Mononuclear cell (primary cell): ENCODE measurements around the gene RNU6-9. TPM values are rescaled to one million over a fixed set of nuclear protein-coding genes. Genes with fewer than 3 reads are reported as not detected.
"Not testable (repeated sequence)": the region's sequence is repeated elsewhere in the genome, so short reads cannot be mapped to it uniquely, and the experiment has no call there.

Experiments used
- H3K27me3 ChIP-seq: 2 replicates; pipeline ENCODE4 v1.6.0; 2011; ENCODE audit warnings: low read length, control low read depth; ENCODE audit not compliant: insufficient read depth
- H3K4me1 ChIP-seq: 2 replicates; pipeline ENCODE4 v1.5.1; 2011; ENCODE audit warnings: mild to moderate bottlenecking, low read length, control low read depth; ENCODE audit not compliant: insufficient read depth
- H3K4me3 ChIP-seq: 2 replicates; pipeline ENCODE4 v1.5.1; 2011; ENCODE audit warnings: mild to moderate bottlenecking, low read length, moderate library complexity
- H3K9me3 ChIP-seq: 2 replicates; pipeline ENCODE4 v1.5.1; 2011; ENCODE audit warnings: low read depth, mild to moderate bottlenecking, control low read depth, low read length
- total RNA-seq: library from RNA; depleted of rRNA; stranded (reverse); fragments of >200 nt; gene quantifications from one replicate; pipeline ENCODE4 v1.2.3, GENCODE V29; 2012

Gene RNU6-9
- total RNA-seq, 1 donor: not detected

DNA sequence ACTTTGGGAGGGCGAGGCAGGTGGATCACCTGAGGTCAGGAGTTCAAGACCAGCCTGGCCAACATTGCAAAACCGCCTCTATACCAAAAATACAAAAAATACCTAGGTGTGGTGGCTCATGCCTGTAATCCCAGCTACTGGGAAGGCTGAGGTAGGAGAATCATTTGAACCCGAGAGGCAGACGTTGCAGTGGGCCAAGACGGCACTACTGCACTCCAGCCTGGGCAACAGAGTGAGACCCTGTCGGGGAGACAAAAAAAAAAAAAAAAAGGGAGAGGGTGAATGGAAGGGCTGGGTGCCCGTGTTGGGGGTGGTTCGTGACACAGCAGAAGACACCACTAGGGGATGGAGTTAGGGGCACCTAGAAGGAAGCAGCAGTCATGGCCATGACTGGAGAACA lies 23.0 kb upstream of the RNU6-9 start:
- Histone ChIP-seq H3K27me3 (no peaks in the 10 kb centered on the region), H3K9me3 (no peaks in the 10 kb centered on the region), H3K4me1 (peaks cover 6% of the 10 kb centered on the region), H3K4me3 (no peak overlapping the region)

DNA sequence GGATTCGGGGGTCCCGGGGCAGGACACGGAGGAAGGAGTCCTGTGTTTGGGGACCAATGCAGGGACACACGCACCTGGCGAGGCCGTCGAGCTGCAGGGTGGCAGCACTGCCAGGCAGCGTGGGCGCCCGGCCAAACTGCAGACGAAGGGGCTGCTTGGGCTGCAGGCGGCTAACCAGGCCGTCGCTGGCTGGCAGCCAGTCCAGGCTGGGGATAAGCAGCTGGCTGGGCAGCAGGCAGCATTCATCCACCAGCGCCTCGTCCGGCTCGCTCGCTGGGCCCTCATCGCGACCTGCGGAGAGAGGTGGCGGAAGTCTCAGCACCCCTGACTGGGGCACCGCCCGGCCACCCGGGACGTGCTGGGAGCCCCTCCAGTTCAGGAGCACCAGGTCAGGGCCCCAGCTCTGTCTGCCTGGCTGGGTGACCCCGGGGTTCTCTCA lies 22.3 kb upstream of the RNU6-9 start:
- H3K4me1 ChIP-seq: peaks cover 6% of the 10 kb centered on the region
- H3K4me3 ChIP-seq: no peak overlapping the region
- no peaks in the 10 kb centered on the region for H3K9me3 ChIP-seq
- no peaks in the 10 kb centered on the region for H3K27me3 ChIP-seq

DNA sequence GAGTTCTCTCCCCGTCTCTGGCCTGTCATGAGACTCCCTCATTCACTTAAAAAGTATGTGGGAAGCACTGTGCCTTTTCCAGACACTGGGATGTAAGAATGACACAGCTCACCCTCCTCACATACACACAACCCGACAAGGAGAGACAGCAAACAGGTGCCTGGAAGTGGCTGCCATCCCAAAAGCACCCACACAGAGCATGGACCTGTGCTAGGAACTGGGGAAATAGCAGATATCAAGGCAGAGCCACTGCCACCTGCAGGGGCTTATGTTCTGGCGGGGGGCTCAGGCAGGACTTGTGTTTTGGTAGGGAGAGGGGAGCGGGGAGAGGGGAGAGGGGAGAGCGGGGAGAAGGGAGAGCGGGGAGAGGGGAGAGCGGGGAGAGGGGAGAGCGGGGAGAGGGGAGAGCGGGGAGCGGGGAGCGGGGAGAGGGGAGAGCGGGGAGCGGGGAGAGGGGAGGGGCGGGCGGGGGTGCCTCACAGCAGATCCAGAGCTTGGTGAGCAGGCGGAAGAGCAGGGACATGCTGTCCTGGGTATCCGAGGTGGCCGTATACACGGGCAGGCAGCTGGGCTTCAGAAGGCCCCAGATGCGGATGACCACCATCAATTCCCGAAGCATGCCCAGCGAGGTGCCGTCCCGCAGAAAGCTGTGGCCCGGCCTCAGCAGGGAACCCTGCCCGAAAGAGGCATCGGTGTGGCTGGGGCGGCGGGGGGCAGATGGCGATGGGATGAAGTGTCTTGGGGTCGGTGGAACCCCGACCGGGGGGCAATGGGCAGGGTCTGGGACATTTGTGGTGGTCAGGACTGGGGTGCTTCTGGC lies 21.6 kb upstream of the RNU6-9 start:
- H3K9me3 ChIP-seq: no peaks in the 10 kb centered on the region
- peaks cover 6% of the 10 kb centered on the region for H3K4me1 ChIP-seq
- H3K27me3 ChIP-seq: no peaks in the 10 kb centered on the region
- no peak overlapping the region for H3K4me3 ChIP-seq

DNA sequence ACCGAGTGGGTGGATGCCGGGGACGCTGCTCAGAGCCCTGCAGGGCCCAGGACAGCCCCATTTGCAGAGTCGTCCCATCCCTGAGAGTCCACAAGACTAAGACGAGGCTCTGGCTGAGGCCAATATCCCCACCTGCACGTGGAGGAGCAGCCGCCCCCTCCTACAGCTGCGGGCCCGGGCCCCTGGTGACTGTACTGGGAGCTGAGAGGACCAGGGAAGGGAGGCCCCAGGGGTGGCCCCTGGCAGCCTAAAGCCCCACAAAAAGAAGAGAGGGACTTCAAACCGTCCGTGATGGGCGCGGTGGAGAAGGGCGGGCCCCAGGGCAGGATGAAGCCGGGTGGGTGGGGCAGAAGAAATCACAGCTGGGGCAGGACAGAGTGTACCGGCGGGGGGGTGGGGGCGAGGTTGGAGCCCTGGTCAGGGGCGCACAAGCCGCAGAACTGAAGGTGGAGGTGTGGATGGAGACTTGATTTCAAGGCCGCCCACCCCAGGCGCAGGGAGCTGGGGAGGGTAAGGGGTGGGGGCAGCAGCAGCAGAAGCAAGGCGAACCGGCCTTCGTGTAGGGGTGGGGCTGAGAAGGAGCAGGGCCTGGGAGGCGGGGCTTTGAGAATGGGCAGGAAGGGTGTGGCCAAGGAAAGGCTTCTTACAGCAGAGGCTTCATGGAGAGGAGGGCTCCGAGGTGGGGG lies 20.9 kb upstream of the RNU6-9 start:
- no peaks in the 10 kb centered on the region for H3K27me3 ChIP-seq
- H3K9me3 ChIP-seq: no peaks in the 10 kb centered on the region
- H3K4me3 ChIP-seq: no peak overlapping the region
- peaks cover 6% of the 10 kb centered on the region for H3K4me1 ChIP-seq

DNA sequence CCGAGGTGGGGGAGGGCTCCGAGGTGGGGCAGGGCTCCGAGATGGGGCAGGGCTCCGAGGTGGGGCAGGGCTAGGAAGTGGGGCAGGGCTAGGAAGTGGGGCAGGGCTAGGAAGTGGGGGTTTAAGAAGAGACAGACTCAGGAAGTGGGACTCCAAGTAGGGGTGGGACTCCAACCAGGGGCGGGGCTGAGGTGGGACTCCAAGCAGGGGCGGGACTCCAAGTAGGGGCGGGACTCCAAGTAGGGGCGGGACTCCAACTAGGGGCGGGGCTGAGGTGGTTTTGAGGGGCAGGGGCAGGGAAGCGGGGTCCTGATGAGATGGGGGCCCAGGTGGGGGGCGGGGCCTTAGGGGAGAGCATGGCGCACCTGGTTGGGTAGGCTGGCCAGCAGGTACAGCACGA lies 20.2 kb upstream of the RNU6-9 start:
- Histone ChIP-seq H3K9me3 (no peaks in the 10 kb centered on the region), H3K4me1 (peaks cover 6% of the 10 kb centered on the region), H3K4me3 (no peak overlapping the region), H3K27me3 (no peaks in the 10 kb centered on the region)

DNA sequence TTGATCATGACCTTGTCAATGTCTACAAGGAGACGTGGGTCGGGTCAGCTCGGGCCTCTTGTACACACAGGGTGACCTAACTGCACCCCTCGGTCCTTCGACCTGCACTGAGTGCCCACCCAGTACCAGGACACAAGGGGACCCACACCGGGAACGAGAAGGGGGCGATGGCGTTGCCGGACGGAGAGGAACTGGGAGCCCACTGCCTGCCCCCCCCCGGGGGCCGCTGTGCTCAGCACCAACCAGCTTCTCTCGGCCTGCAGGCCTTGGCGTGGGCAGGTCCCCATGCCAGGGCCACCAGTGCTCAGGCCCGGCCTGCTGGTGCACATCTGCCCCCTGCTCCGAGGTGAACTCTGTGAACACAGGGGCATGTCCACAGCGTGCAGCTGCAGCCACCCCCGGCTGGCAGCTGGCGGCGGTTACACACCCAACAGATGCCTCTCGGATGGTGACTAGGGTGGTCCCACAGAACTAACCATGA lies 19.7 kb upstream of the RNU6-9 start:
- Histone ChIP-seq H3K4me3 (no peak overlapping the region), H3K9me3 (no peaks in the 10 kb centered on the region), H3K27me3 (no peaks in the 10 kb centered on the region), H3K4me1 (peaks cover 6% of the 10 kb centered on the region)

DNA sequence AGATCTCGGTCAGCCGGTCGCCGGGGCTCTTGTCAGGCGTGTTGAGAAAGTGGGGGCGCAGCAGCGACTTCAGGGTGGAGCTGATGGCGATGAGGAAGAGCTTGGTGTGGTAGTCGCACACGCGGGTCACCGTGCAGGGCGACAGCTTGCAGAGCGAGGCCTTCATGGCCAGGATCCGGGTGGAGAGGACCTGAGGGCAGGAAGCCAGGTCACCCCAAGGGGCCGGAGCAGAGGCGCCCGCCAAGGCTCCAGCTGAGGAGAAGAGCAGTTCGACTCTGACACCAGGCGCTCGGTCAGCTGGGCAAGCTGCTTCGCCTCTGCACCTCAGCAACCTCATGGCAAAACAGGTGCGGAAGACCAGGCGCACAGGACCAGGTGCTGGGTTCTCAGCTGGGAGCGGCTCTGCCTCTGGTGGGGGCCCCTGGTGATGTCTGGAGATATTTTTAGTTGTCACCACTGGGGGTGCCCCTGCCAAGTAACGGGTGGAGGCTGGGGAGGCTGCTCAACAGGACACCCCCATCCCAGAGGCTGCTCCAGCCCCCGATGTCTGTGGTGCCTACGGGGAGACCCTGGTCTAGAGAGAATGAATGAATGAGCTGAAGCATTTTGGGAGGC lies 17.9 kb upstream of the RNU6-9 start:
- H3K4me1 ChIP-seq: peaks cover 6% of the 10 kb centered on the region
- H3K27me3 ChIP-seq: no peaks in the 10 kb centered on the region
- no peak overlapping the region for H3K4me3 ChIP-seq
- no peaks in the 10 kb centered on the region for H3K9me3 ChIP-seq

DNA sequence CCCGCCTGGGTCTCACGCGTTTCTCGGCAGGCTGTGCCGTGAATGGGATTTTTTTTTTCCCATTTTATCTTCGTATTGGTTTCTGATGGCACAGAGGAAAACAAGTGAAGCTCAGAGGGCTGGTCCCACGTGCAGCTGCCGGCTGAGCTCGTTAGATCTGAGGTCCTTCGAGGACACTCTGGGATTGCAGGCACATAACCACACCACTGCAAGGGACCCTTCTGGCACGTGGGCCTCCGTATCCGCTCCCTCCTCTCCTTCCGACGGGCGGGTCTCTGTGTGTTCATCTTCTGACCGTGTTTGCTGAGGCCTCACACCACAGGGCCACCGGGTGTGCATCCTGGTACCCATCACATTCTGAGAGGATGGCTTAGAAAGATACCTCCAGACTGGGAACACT lies 17.2 kb upstream of the RNU6-9 start:
- Histone ChIP-seq H3K9me3 (no peaks in the 10 kb centered on the region), H3K27me3 (no peaks in the 10 kb centered on the region), H3K4me1 (peaks cover 6% of the 10 kb centered on the region), H3K4me3 (no peak overlapping the region)

DNA sequence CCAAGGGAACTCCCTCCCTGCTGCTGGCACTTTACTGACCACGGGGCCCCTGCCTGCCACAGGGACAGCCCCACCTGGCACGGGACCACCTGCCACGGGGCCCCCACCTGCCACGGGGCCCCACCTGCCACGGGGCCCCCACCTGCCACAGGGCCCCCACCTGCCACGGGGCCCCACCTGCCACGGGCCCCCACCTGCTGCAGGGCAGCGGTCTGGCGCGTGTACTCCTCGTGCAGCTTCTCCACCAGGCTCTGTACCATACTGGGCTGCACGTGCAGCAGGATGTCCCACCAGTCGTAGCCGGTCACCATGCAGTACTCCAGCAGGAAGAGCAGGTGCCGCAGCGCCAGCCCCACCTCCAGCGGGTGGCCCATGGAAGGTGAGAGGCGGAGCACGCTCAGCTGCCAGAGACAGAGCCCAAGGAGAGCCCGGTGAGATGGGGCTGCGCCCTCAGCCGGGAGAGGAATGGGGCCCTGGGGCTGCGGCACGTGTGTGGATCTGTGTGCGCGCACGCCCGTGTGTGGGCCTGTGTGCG lies 16.4 kb upstream of the RNU6-9 start:
- Histone ChIP-seq H3K4me1 (peaks cover 5% of the 10 kb centered on the region), H3K9me3 (no peaks in the 10 kb centered on the region), H3K27me3 (no peaks in the 10 kb centered on the region), H3K4me3 (no peak overlapping the region)

DNA sequence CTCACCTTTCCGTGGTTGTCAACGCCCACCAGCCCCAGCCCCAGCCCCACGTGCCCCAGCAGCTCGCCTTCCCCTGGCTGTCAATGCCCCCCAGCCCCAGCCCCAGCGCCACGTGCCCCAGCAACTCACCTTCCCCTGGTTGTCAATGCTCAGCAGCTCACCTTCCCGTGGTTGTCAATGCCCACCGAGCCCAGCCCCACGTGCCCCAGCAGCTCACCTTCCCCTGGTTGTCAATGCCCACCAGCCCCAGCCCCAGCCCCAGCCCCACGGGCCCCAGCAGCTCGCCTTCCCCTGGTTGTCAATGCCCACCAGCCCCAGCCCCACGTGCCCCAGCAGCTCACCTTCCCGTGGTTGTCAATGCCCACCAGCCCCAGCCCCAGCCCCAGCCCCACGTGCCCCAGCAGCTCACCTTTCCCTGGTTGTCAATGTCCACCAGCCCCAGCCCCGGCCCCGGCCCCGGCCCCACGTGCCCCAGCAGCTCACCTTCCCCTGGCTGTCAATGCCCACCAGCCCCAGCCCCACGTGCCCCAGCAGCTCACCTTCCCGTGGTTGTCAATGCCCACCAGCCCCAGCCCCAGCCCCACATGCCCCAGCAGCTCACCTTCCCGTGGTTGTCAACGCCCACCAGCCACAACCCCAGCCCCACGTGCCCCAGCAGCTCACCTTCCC lies 15.2 kb upstream of the RNU6-9 start:
- H3K4me3 ChIP-seq, H3K27me3 ChIP-seq, H3K4me1 ChIP-seq, H3K9me3 ChIP-seq: not testable (repeated sequence)

DNA sequence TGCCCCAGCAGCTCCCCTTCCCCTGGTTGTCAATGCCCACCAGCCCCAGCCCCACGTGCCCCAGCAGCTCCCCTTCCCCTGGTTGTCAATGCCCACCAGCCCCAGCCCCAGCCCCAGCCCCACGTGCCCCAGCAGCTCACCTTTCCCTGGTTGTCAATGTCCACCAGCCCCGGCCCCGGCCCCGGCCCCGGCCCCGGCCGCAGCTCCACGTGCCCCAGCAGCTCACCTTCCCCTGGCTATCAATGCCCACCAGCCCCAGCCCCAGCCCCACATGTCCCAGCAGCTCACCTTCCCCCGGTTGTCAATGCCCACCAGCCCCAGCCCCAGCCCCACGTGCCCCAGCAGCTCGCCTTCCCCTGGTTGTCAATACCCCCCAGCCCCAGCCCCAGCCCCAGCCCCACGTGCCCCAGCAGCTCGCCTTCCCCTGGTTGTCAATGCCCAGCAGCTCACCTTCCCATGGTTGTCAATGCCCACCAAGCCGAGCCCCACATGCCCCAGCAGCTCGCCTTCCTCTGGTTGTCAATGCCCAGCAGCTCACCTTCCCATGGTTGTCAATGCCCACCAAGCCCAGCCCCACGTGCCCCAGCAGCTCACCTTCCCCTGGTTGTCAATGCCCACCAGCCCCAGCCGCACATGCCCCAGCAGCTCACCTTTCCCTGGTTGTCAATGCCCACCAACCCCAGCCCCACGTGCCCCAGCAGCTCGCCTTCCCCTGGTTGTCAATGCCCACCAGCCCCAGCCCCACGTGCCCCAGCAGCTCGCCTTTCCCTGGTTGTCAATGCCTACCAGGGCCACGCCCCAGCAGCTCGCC lies 14.3 kb upstream of the RNU6-9 start:
- not testable (repeated sequence) for H3K27me3 ChIP-seq, H3K4me1 ChIP-seq, H3K4me3 ChIP-seq, H3K9me3 ChIP-seq

DNA sequence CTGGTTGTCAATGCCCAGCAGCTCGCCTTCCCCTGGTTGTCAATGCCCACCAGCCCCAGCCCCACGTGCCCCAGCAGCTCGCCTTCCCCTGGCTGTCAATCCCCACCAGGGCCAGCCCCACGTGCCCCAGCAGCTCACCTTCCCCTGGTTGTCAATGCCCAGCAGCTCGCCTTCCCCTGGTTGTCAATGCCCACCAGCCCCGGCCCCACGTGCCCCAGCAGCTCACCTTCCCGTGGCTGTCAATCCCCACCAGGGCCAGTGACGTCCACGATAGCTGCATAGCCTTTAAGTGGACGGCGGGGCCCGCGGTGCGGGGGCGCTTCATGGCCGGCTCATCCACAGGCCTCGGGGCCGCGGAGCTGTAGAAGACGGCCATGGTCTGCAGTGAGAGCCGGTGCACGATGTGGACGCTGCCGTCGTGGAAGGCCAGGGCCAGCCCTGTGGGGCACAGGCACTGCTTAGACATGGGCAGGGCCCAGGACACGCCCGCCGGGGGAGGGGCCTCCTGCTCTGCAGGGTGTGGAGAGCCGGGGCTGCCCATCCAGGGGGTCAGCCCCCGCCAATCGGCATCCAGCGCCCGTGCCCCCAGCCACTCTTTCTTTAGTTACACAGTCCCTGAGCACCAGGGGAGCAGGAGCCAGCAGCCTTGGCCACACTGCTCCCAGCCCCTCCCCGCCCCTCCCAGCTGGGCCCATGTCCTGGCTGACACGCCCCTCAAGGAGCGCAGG lies 13.4 kb upstream of the RNU6-9 start:
- Histone ChIP-seq H3K9me3 (no peaks in the 10 kb centered on the region), H3K4me3 (no peak overlapping the region), H3K4me1 (no peaks in the 10 kb centered on the region), H3K27me3 (no peaks in the 10 kb centered on the region)

DNA sequence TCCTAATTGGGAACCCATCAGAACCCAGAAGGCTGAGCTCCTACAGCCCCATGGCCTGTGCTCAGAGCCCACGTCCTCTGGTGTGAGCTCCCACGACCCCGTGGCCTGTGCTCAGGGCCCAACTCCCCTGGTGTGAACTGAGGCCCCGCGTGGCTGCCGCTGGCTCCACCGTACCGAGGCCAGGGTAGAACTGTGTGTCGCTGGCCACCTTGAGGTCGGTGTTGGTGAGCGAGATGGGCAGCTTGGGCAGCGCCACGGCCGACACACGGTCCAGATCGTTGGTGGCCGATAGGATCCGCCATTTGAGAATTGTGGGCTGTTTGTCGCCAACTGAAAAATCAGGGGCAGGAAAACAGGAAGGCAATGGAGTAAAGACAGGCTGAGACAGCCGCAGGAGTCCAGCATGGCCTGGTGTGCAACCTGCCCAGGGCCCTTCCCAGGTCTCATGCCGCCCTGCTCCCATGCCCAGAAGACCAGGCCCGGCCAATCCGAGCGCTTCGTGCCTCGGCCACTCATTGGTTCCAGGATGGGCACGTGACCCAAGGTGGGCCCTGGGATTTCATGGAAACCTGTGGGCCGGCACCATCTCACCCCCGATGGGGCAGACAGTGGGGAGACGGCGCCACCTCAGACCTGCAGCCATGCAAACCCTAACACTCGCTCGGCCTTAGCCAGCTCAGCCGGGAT lies 11.8 kb upstream of the RNU6-9 start:
- no peaks in the 10 kb centered on the region for H3K4me1 ChIP-seq
- H3K27me3 ChIP-seq: no peaks in the 10 kb centered on the region
- H3K9me3 ChIP-seq: no peaks in the 10 kb centered on the region
- no peak overlapping the region for H3K4me3 ChIP-seq
